RWPE1 (cell line): ENCODE measurements around the gene PTBP3.

Experiments used
- CTCF ChIA-PET: fragments of 350-600 bp; sonication (Branson Sonifier 250); formaldehyde crosslinking; extraction: SDS; loops from one replicate; lab custom pipeline; 2021; lab: Yijun Ruan, JAX
- POLR2A ChIA-PET: fragments of 400-600 bp; formaldehyde crosslinking; extraction: SDS; loops from one replicate; lab custom pipeline; 2020; ENCODE audit warnings: antibody characterized with exemption; ENCODE audit not compliant: low non-redundant PET; lab: Yijun Ruan, JAX
- DNase-seq: peaks from one replicate; pipeline ENCODE4 v3.0.0; 2012; ENCODE audit warnings: low spot score
- H3K27ac ChIP-seq: fragments of 450-650 bp; 2 replicates; pipeline ENCODE4 v1.5.1; 2017
- CTCF ChIP-seq: fragments of 450-650 bp; conservative IDR thresholded peaks from 2 replicates; pipeline ENCODE4 v1.5.1; 2017; ENCODE audit warnings: low read depth, mild to moderate bottlenecking

PTBP3 gene

GRCh38 chr9:112327718-112328450 is 5.5 kb downstream of the PTBP3 start:
- H3K27ac ChIP-seq: peak overlapping the region; percentile 47
- TF ChIP-seq CTCF: no peak
- POLR2A ChIA-PET: no interaction called here
- CTCF ChIA-PET: interaction anchor here (0.6 to 0.9 kb wide), 5 partner anchors 15 to 248 kb away, joined by 3 to 5 read pairs (median 3); no protein-coding TSS in a partner anchor
- DNase-seq: no peak

GRCh38 chr9:112326194-112326593 is 7.2 kb downstream of the PTBP3 start:
- DNase-seq: no peak
- ChIA-PET CTCF (no interaction called here), POLR2A (no interaction called here)
- H3K27ac ChIP-seq: no peak overlapping the region
- no peak for TF ChIP-seq CTCF

GRCh38 chr9:112325600-112325999 is 7.8 kb downstream of the PTBP3 start:
- no peak for DNase-seq
- no peak overlapping the region for H3K27ac ChIP-seq
- TF ChIP-seq CTCF: no peak
- ChIA-PET CTCF (interaction anchor here (0.6 to 0.9 kb wide), 3 partner anchors 37 to 213 kb away, joined by 3 to 5 read pairs (median 3); no protein-coding TSS in a partner anchor), POLR2A (no interaction called here)

GRCh38 chr9:112325127-112325526 is 8.3 kb downstream of the PTBP3 start:
- no peak for DNase-seq
- TF ChIP-seq CTCF: no peak
- CTCF ChIA-PET: interaction anchor here (0.8 to 0.9 kb wide), 2 partner anchors 37 to 212 kb away, joined by 3 to 5 read pairs; no protein-coding TSS in a partner anchor
- H3K27ac ChIP-seq: no peak overlapping the region
- POLR2A ChIA-PET: no interaction called here

GRCh38 chr9:112323378-112323854 is 10.0 kb downstream of the PTBP3 start:
- CTCF ChIA-PET: interaction anchor here (0.7 kb wide), 1 partner anchor 20 kb away, joined by 3 read pairs; no protein-coding TSS in a partner anchor
- DNase-seq: no peak
- no peak for TF ChIP-seq CTCF
- no peak overlapping the region for H3K27ac ChIP-seq
- POLR2A ChIA-PET: no interaction called here

- no peak for DNase-seq
- ChIA-PET CTCF (interaction anchor here (0.6 kb wide), 1 partner anchor 44 kb away, joined by 3 read pairs; no protein-coding TSS in a partner anchor), POLR2A (no interaction called here)
- 0 out of 2 replicates have a peak overlapping the region, but pooled peaks have one; percentile 3 for H3K27ac ChIP-seq
- no peak for TF ChIP-seq CTCF
Observed at GRCh38 chr9:112322701-112323377, 10.6 kb downstream of the PTBP3 start.
